ENCODE measurements around the gene CAV3. TPM values are rescaled to one million over a fixed set of nuclear protein-coding genes. Genes with fewer than 3 reads are reported as not detected.

The CAV3 gene
- polyA plus RNA-seq, 3 donors, result not detected

DNA sequence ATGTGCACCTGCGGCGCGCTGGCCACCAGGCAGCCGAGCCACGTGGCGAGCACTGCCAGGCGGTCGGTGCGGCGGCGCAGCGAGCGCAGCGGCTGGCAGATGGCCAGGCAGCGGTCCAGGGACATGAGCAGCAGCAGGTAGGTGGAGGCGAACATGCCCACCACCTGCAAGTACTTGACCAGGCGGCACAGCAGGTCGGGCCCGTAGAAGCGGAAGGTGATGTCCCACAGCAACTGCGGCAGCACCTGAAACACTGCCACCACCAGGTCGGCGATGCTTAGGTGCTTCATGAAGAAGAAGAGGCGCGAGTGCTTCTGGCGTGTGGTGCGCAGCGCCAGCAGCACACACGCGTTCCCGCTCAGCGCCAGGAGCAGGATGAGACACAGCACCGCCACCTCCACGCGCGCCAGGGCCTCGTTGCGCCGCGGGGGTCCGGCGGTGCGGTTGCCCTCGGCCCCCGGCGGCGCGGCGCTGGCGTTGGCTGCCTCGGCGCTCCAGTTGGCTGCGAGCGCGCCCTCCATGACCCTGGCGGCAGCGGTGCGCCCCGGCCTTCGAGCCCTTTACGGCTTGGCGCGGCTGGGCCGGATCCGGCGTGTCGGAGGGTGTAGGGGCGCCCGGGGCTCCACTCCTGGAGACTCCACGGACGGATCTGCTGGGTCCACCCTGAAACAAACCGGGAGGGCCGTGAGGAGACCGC is 34.2 kb downstream of the CAV3 start:
- peak overlapping the region in 1 of 2 donors; percentile 86 for H3K4me3 Mint-ChIP-seq

DNA sequence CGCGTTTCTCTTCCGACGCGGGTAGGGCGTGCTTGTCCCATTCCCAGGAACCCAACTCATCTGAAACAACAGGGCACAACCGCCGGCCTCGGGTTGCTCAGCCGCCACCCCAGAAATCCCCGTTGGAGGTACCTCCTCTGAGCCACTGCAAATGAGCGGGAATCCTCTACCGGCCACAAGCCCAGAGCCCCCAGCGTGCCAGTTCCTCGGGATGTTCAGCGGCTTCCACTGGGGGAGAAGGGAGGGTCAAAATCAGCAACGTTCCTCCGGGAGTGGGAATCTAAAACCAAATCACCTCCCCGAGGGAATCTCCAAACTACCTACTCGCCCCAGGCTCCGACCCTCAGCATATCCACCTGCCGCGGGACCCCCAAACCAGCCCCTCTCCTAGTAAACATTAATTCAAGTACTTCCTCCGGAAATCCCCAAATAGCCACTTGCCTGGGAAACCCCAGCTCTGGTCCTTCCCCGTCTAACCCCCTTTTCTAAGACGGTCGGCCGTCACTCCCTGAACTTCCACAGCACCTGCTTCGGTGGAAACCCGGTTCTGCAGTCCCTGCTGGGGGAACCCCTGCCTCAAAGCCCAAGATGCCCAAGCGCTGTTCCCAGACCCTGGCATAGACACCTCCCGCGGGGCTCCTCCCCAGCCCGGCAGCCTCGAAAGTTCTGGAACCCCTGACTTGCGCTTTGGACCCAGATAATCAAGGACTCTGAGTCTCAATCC is 34.9 kb downstream of the CAV3 start:
- H3K36me3 ChIP-seq (replicated peaks in 1 of 2; ENCODE audit: control insufficient read depth in 1 of 2, insufficient read depth in 2 of 2, low read length in 2 of 2), result no peaks in the 10 kb centered on the region
- H3K9me3 ChIP-seq (replicated peaks in 1 of 2; ENCODE audit: control insufficient read depth in 1 of 2, insufficient read depth in 1 of 2, low read length in 2 of 2), result no peaks in the 10 kb centered on the region
- no peak overlapping the region for H2AFZ ChIP-seq (ENCODE audit: insufficient read depth, low read depth, low read length, poor library complexity, severe bottlenecking)
- H3K4me3 ChIP-seq (replicated peaks in 1 of 3; ENCODE audit: low read depth in 2 of 3, low read length in 3 of 3), result peak overlapping the region in 1 of 3 experiments; percentile 24
- H3K27me3 Mint-ChIP-seq (ENCODE audit: low read depth in 3 of 3), result peaks cover 41 to 56% (median 50%) of the 10 kb centered on the region in 3 donors
- H3K27ac ChIP-seq (ENCODE audit: low read depth in 1 of 2, low read length in 2 of 2), result no peak overlapping the region
- no peak for DNase-seq
- no peaks in the 10 kb centered on the region for H3K36me3 Mint-ChIP-seq
- intact Hi-C loops (cut with micrococcal nuclease), result no loop called here
- peak overlapping the region in 1 of 2 donors; percentile 86 for H3K4me3 Mint-ChIP-seq
- WGBS (ENCODE audit: insufficient coverage), result 4% methylated on average over 30 of the region's 36 CpGs
- H3K4me1 Mint-ChIP-seq, result peaks cover 13% of the 10 kb centered on the region
- no peak overlapping the region for H3K27ac Mint-ChIP-seq
- no peaks in the 10 kb centered on the region for H4K20me1 ChIP-seq (ENCODE audit: insufficient read depth, low read length)
- no peak overlapping the region for H3K9ac ChIP-seq (ENCODE audit: insufficient read depth, low read length, poor library complexity, severe bottlenecking)
- H3K4me2 ChIP-seq (replicated peaks; ENCODE audit: extremely low read depth, low read length, poor library complexity, severe bottlenecking), result no peak overlapping the region
- peaks cover 25 to 45% of the 10 kb centered on the region in 2 donors for H3K27me3 ChIP-seq (ENCODE audit: control insufficient read depth in 2 of 2, insufficient read depth in 2 of 2, low read length in 2 of 2)
- H3K9me3 Mint-ChIP-seq, result peaks cover 0 to 8% (median 4%) of the 10 kb centered on the region in 7 donors
- H3K4me1 ChIP-seq (ENCODE audit: control insufficient read depth in 1 of 2, insufficient read depth in 2 of 2, low read length in 2 of 2), result peaks cover 9% of the 10 kb centered on the region in 2 donors
- no peaks in the 10 kb centered on the region for H3K79me2 ChIP-seq (ENCODE audit: insufficient read depth, low read length)
- TF ChIP-seq, protein P1, sequence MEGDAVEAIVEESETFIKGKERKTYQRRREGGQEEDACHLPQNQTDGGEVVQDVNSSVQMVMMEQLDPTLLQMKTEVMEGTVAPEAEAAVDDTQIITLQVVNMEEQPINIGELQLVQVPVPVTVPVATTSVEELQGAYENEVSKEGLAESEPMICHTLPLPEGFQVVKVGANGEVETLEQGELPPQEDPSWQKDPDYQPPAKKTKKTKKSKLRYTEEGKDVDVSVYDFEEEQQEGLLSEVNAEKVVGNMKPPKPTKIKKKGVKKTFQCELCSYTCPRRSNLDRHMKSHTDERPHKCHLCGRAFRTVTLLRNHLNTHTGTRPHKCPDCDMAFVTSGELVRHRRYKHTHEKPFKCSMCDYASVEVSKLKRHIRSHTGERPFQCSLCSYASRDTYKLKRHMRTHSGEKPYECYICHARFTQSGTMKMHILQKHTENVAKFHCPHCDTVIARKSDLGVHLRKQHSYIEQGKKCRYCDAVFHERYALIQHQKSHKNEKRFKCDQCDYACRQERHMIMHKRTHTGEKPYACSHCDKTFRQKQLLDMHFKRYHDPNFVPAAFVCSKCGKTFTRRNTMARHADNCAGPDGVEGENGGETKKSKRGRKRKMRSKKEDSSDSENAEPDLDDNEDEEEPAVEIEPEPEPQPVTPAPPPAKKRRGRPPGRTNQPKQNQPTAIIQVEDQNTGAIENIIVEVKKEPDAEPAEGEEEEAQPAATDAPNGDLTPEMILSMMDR (IDR thresholded peaks at IDR 0.05), result no peak

More for the DNA sequence above, 34.2 kb downstream of the CAV3 start:
- no peaks in the 10 kb centered on the region for H3K36me3 Mint-ChIP-seq
- Histone ChIP-seq H3K9me3 (replicated peaks in 1 of 2; ENCODE audit: control insufficient read depth in 1 of 2, insufficient read depth in 1 of 2, low read length in 2 of 2) (no peaks in the 10 kb centered on the region), H3K27ac (ENCODE audit: low read depth in 1 of 2, low read length in 2 of 2) (no peak overlapping the region), H3K9ac (ENCODE audit: insufficient read depth, low read length, poor library complexity, severe bottlenecking) (no peak overlapping the region), H2AFZ (ENCODE audit: insufficient read depth, low read depth, low read length, poor library complexity, severe bottlenecking) (no peak overlapping the region), H3K27me3 (ENCODE audit: control insufficient read depth in 2 of 2, insufficient read depth in 2 of 2, low read length in 2 of 2) (peaks cover 25 to 45% of the 10 kb centered on the region in 2 donors), H3K4me2 (replicated peaks; ENCODE audit: extremely low read depth, low read length, poor library complexity, severe bottlenecking) (no peak overlapping the region), H3K4me3 (replicated peaks in 1 of 3; ENCODE audit: low read depth in 2 of 3, low read length in 3 of 3) (no peak overlapping the region), H3K79me2 (ENCODE audit: insufficient read depth, low read length) (no peaks in the 10 kb centered on the region), H4K20me1 (ENCODE audit: insufficient read depth, low read length) (no peaks in the 10 kb centered on the region), H3K36me3 (replicated peaks in 1 of 2; ENCODE audit: control insufficient read depth in 1 of 2, insufficient read depth in 2 of 2, low read length in 2 of 2) (no peaks in the 10 kb centered on the region), H3K4me1 (ENCODE audit: control insufficient read depth in 1 of 2, insufficient read depth in 2 of 2, low read length in 2 of 2) (peaks cover 9% of the 10 kb centered on the region in 2 donors)
- intact Hi-C loops (cut with micrococcal nuclease), result no loop called here
- TF ChIP-seq, protein P1 (IDR thresholded peaks at IDR 0.05), result no peak
- peaks cover 13% of the 10 kb centered on the region for H3K4me1 Mint-ChIP-seq
- no peak for DNase-seq
- H3K9me3 Mint-ChIP-seq, result peaks cover 0 to 8% (median 4%) of the 10 kb centered on the region in 7 donors
- H3K27me3 Mint-ChIP-seq (ENCODE audit: low read depth in 3 of 3), result peaks cover 41 to 57% (median 50%) of the 10 kb centered on the region in 3 donors
- WGBS (ENCODE audit: insufficient coverage), result 4% methylated on average over 74 of the region's 74 CpGs
- H3K27ac Mint-ChIP-seq, result peak overlapping the region in 1 of 7 donors; percentile 43

Measured in CD14-positive monocyte (primary cell).